HG03558 (cell line): Measurements from ENCODE around the gene KRT34.

Experiments
- ATAC-seq: cut with Tn5 transposase; IDR thresholded peaks from one replicate; pipeline ENCODE4 v1.9.1; 2021; ENCODE audit warnings: moderate number of reproducible peaks; ENCODE audit not compliant: unreplicated experiment; ENCODE audit errors: extremely low read depth

KRT34 gene

DNA sequence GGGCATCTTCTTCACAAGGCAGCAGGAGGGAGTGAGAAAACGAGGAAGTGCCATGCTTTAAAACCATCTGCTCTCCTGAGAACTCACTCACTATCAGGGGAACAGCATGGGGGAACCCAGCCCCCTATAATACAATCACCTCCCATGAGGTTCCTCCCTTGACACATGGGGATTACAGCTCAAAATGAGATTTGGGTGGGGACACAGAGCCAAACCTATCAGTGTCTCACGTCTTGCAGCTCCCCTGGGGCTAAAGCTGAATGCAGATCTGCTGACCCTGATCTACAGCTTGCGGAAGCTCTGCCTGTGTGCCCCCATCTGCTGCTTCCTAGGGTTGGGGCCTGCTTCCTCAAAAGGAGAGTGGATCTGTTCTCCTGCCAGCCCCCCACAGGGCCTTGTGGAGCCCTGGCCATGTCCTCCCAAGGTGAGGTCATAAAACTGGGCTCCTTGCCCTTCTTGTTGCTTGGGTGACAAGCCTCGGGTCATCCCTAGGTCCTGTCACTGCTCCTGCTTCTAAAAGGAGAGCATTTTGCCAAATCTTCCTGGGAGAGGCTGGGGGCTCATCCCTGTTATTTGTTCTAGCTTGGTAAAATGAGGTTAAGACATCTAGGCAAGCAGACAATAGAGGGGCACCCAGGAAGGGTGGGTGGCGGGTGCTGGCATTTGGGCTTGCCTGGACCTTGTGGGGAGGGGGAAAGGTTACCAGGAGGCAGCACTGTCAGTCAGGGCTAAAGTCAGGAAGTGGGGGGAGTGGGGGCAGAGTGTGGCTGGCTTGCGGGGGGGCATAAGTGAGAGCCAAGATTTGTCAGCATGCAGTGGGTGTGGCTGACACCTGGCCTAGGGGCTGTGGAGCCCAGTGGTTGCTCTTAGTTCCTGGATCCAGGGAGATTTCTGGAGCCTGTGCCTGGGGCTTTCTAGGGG is 47.5 kb downstream of the KRT34 start:
- no peak for ATAC-seq

DNA sequence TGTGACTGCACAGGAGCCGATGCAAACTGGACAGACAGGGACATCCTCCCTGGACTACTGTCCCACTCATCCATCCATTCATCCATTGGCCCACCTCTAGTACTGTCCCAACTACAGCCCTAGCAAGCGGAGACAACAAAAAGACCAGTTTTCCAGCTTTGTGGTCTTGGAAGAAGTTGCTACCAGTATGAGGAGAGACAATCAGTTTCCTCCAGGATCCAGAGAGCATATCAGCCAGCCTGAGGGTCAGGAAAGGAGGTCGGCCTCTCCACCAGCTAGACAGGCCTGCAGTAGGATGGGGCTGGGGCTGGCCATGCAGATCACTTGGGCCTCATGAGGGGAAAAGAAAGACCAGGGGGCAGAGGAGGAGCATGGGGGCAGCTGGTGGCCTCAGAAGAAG is 48.3 kb downstream of the KRT34 start:
- no peak for ATAC-seq

DNA sequence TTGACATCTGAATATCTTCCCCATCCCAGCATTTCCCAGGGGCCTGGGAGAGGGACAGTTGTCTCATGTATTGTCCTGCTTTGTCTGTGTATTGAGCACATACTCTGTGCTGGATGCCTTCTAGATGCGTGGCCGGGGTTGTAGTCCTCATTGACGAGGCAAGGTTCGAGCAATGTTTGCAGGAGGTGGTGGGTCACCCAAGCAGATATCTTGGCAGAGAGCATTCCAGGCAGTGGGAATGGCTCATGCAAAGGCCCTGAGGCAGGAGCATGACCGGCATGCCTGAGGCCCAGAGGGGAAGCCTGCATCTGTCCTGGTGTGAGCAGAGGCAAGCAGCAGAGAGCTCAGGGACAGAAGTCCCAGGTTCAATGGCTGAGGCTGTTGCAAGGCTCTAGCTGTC is 49.0 kb downstream of the KRT34 start:
- no peak for ATAC-seq

DNA sequence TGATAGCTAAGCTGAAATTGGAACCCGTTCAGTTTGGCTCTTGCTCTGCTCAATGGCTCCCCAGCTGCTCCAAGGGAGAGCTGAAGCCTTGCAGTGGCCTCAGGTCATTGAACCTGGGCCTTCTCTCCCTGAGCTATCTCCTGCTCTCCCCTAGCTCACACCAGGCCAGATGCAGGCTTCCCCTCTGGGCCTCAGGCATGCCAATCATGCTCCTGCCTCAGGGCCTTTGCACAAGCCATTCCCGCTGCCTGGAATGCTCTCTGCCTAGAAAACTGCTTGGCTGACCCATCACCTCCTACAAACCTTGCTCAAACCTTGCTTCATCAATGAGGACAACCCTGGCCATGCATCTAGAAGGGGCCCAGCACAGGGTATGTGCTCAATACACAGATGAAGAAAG is 49.9 kb downstream of the KRT34 start:
- ATAC-seq, result no peak

DNA sequence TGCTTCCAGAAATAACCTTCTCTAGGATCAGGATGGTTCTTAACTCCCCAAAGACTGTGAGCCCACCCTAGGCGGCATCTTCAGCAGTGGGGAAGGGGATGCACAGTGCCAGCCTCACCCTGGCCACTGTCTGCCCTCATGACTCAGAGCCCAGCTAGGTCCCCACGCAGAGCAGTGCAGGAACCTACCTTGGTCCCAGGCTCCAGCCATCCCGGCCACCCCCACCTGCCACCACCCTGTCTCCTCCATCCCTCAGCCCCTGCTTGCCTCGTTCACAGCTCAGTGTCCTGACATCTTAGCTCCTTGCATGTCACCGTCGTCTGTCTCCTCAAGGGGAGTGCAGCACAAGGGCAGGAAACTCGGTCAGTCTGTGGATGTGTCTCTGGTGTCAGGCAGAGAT is 50.5 kb downstream of the KRT34 start:
- ATAC-seq, result no peak

DNA sequence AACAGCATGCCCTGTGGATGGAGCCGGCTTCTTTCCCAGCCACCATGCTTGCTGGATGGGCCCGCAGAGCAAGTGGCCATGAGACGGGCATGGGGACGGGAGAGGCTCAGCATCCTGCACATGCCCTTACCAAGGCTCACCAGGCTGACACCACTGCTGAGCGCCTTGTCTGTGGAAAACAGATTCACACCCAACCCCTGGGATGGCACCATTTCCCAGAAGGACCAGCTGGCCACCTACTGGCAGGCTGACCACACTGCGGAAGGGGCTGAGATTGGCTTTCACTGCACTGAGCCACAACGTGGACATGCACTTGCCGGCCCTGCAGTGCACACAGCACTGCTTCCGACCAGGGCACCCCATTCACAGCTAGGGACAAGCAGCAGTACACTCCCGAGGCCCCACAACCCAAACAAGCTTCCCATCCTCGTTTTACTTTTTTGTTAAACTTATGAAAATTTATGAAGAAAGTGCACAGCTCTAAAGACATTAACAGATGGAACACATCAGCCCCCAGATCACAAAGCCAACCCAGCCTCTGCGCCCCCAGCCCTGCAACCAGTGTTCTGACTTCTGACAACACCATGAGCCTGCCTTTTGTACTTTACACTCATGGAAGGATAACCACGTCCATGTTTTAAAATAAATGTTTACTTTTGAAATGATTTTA is 52.7 kb downstream of the KRT34 start:
- ATAC-seq, result no peak

DNA sequence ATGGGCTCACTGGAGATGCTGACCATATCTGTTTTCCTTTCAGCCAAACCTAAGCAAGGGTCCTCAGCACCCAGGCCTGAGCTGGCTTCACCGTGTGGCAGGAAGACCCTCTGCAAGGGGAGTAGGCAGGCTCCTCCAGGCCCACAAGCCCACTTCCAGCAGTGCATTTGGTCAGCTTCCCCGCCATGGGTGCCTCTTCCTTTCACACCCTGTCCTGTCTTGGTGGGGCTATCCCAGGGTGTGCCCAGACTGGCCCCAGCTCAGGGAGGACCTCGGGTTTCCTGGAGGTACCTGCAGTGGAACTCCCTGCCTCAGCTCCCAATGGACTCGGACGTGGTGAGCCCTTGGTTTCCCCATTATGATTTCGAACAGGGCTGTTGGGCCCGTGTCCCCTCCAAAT is 53.9 kb downstream of the KRT34 start:
- ATAC-seq, result no peak
